ENCODE data around the gene KLRC4.

KLRC4 gene

GRCh38 chr12:10358131-10358530 is 51.4 kb downstream of the KLRC4 start:
- no peak for DNase-seq
- intact Hi-C loops (cut with DNase I), result no loop called here
